Measurements from ENCODE around the gene ZNF853. TPM values are rescaled to one million over a fixed set of nuclear protein-coding genes. Genes with fewer than 3 reads are reported as not detected.

ZNF853 gene
- total RNA-seq, 1 experiment from 2014 or later = 12.3 TPM

DNA sequence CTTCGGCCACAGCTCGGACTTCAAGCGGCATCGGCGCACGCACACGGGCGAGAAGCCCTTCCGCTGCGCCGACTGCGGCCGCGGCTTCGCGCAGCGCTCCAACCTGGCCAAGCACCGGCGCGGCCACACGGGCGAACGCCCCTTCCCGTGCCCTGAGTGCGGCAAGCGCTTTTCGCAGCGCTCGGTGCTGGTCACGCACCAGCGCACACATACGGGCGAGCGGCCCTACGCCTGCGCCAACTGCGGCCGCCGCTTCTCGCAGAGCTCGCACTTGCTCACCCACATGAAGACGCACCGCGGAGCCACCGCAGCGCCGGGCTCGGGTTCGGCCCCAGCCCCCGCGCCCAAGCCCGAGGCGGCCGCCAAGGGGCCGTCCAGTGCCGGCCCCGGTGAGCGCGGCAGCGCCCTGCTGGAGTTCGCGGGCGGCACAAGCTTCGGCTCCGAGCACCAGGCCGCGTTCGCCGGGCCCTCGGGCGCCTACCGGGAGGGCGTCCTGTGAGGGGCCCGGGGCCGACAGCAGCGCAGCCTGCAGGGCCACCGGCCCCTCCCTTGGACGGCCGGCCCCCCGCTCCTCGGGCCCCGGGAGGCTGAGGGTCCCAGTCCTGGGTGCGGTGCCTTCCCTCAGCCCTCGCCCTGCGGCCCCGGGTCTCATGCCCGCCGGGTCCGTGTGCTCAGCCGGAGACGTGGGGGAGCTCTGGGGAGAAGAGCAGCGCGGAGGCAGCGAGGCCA, 38.9 kb downstream of the ZNF853 start:
- no peak overlapping the region for H3K4me3 ChIP-seq (ENCODE audit: low read depth, low read length)
- CTCF ChIA-PET = no interaction called here
- BruUV-seq (replicated peaks) = no TSS peak

DNA sequence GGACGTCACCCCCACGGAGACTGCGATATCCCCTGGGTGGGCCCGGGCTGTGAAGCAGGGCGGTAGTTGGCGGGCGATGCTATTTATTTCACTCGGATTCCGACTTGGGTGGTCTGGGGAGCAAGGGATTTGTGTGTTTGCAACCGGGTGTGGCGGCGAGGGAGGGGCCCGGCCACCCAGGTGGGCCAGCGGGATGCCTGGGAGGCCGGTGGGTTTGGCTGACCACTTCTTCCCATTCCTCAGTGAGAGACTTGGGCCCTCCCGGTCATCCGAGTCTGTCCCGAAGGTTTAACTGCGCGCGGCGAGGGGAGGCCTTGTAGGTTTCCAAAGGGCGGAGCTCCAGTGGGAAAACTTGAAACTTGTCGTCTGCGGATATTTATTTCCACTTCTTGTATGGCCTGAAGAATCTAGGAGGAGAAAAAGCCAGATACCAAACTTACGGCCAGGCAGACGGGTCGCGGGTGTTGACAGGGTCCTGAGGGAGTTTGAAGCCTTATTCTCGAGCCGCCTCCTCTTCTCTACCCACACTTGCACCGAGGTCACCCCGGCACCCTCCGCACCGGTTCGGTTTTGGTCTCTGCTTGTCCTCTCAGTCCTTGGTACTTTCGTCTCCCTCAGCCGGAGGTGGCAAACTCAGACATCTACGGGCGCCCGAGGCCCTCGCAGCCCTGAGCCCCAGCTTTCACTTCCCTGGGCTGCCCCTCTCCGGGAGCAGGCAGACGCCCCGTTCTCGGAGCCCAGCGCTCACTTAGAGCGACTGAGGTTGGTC, 39.6 kb downstream of the ZNF853 start:
- no peak for DNase-seq
- POLR2A ChIA-PET = no interaction called here
- no peaks in the 10 kb centered on the region for H3K9me3 Mint-ChIP-seq (ENCODE audit: unreplicated experiment)
- peak overlapping the region; percentile 63 for H3K27ac Mint-ChIP-seq (ENCODE audit: unreplicated experiment)
- no peaks in the 10 kb centered on the region for H3K4me1 Mint-ChIP-seq (ENCODE audit: low read depth, unreplicated experiment)
- intact Hi-C loops (cut with micrococcal nuclease; ENCODE audit: unreplicated experiment) = no loop called here
- no peaks in the 10 kb centered on the region for H3K27me3 ChIP-seq (replicated peaks; ENCODE audit: control insufficient read depth, insufficient read depth, low read length)
- peaks cover 46% of the 10 kb centered on the region for H3K36me3 Mint-ChIP-seq (ENCODE audit: insufficient read depth, unreplicated experiment)
- no peaks in the 10 kb centered on the region for H3K27me3 Mint-ChIP-seq (ENCODE audit: insufficient read depth, unreplicated experiment)
- no peaks in the 10 kb centered on the region for H3K9me3 ChIP-seq
- peaks cover 10% of the 10 kb centered on the region for H3K36me3 ChIP-seq (ENCODE audit: control insufficient read depth, insufficient read depth, low read length)
- TF ChIP-seq, protein P1, sequence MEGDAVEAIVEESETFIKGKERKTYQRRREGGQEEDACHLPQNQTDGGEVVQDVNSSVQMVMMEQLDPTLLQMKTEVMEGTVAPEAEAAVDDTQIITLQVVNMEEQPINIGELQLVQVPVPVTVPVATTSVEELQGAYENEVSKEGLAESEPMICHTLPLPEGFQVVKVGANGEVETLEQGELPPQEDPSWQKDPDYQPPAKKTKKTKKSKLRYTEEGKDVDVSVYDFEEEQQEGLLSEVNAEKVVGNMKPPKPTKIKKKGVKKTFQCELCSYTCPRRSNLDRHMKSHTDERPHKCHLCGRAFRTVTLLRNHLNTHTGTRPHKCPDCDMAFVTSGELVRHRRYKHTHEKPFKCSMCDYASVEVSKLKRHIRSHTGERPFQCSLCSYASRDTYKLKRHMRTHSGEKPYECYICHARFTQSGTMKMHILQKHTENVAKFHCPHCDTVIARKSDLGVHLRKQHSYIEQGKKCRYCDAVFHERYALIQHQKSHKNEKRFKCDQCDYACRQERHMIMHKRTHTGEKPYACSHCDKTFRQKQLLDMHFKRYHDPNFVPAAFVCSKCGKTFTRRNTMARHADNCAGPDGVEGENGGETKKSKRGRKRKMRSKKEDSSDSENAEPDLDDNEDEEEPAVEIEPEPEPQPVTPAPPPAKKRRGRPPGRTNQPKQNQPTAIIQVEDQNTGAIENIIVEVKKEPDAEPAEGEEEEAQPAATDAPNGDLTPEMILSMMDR (IDR thresholded peaks at IDR 0.05; ENCODE audit: insufficient read depth in 1 of 2, low read depth in 1 of 2, low read length in 1 of 2, severe bottlenecking in 1 of 2, unreplicated experiment in 1 of 2) = no peak
- no peak overlapping the region for H3K4me3 Mint-ChIP-seq (ENCODE audit: unreplicated experiment)
- H3K4me1 ChIP-seq = no peaks in the 10 kb centered on the region
- BruUV-seq (replicated peaks) = no TSS peak
- CTCF ChIA-PET = no interaction called here
- H3K4me3 ChIP-seq (ENCODE audit: low read depth, low read length) = no peak overlapping the region

More for the DNA sequence above, 38.9 kb downstream of the ZNF853 start:
- no peaks in the 10 kb centered on the region for H3K4me1 Mint-ChIP-seq (ENCODE audit: low read depth, unreplicated experiment)
- no peaks in the 10 kb centered on the region for H3K9me3 Mint-ChIP-seq (ENCODE audit: unreplicated experiment)
- Histone ChIP-seq H3K9me3 (no peaks in the 10 kb centered on the region), H3K27me3 (replicated peaks; ENCODE audit: control insufficient read depth, insufficient read depth, low read length) (no peaks in the 10 kb centered on the region), H3K4me1 (no peaks in the 10 kb centered on the region), H3K36me3 (ENCODE audit: control insufficient read depth, insufficient read depth, low read length) (peaks cover 10% of the 10 kb centered on the region)
- TF ChIP-seq, protein P1 (IDR thresholded peaks at IDR 0.05; ENCODE audit: insufficient read depth in 1 of 2, low read depth in 1 of 2, low read length in 1 of 2, severe bottlenecking in 1 of 2, unreplicated experiment in 1 of 2) = no peak
- H3K27ac Mint-ChIP-seq (ENCODE audit: unreplicated experiment) = peak overlapping the region; percentile 63
- peaks cover 49% of the 10 kb centered on the region for H3K36me3 Mint-ChIP-seq (ENCODE audit: insufficient read depth, unreplicated experiment)
- no peak for DNase-seq
- intact Hi-C loops (cut with micrococcal nuclease; ENCODE audit: unreplicated experiment) = no loop called here
- H3K27me3 Mint-ChIP-seq (ENCODE audit: insufficient read depth, unreplicated experiment) = no peaks in the 10 kb centered on the region
- no peak overlapping the region for H3K4me3 Mint-ChIP-seq (ENCODE audit: unreplicated experiment)
- POLR2A ChIA-PET = no interaction called here

DNA sequence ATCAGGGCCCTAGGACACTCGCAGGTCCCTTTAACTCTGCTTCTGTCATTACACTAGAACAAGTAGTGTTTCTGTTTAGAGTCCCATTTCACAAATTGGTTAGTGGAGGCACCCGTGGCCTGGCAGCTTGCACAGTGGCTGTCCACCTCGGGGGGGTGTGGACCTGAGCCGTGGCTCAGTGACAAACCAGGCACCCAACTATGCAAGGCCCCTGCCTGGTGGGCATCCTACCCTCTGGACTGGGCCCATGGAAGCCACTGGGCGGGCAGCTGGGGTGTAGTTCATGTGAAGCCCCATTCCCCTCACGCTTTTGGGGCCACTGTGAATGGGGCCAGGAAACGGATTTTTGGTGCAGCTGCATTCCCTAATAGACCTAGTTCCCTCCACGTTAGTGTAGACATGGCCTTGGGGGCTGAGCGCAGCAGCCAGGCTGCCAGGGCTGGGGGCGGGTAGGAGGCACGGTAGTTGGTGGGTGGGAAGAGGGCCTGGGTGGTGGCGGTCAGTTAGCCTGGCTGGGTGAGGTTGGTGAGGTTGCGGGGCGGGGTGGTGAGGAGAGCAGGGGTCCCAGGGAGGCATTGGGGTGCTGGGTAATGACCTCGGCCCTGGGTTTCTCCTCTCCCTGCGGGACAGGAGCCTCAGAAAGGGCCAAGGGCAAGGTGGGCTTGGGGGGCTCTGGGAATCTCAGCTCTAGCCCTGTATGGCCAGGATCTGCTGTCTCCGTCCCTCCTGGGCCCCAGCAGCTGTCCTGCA, 40.4 kb downstream of the ZNF853 start:
- no peak overlapping the region for H3K4me3 Mint-ChIP-seq (ENCODE audit: unreplicated experiment)
- H3K36me3 Mint-ChIP-seq (ENCODE audit: insufficient read depth, unreplicated experiment) = peaks cover 38% of the 10 kb centered on the region
- intact Hi-C loops (cut with micrococcal nuclease; ENCODE audit: unreplicated experiment) = no loop called here
- Histone ChIP-seq H3K4me3 (ENCODE audit: low read depth, low read length) (no peak overlapping the region), H3K4me1 (no peaks in the 10 kb centered on the region), H3K27me3 (replicated peaks; ENCODE audit: control insufficient read depth, insufficient read depth, low read length) (no peaks in the 10 kb centered on the region), H3K9me3 (no peaks in the 10 kb centered on the region), H3K36me3 (ENCODE audit: control insufficient read depth, insufficient read depth, low read length) (peaks cover 8% of the 10 kb centered on the region)
- H3K27me3 Mint-ChIP-seq (ENCODE audit: insufficient read depth, unreplicated experiment) = no peaks in the 10 kb centered on the region
- ChIA-PET CTCF (no interaction called here), POLR2A (no interaction called here)
- TF ChIP-seq, protein P1 (IDR thresholded peaks at IDR 0.05; ENCODE audit: insufficient read depth in 1 of 2, low read depth in 1 of 2, low read length in 1 of 2, severe bottlenecking in 1 of 2, unreplicated experiment in 1 of 2) = no peak
- no peak for DNase-seq
- BruUV-seq (replicated peaks) = TSS peak; percentile 23
- no peaks in the 10 kb centered on the region for H3K9me3 Mint-ChIP-seq (ENCODE audit: unreplicated experiment)
- no peak overlapping the region for H3K27ac Mint-ChIP-seq (ENCODE audit: unreplicated experiment)
- H3K4me1 Mint-ChIP-seq (ENCODE audit: low read depth, unreplicated experiment) = no peaks in the 10 kb centered on the region

All from Caco-2 (cell line).